ENCODE data around the gene SP6.

- TF ChIP-seq, protein P1, sequence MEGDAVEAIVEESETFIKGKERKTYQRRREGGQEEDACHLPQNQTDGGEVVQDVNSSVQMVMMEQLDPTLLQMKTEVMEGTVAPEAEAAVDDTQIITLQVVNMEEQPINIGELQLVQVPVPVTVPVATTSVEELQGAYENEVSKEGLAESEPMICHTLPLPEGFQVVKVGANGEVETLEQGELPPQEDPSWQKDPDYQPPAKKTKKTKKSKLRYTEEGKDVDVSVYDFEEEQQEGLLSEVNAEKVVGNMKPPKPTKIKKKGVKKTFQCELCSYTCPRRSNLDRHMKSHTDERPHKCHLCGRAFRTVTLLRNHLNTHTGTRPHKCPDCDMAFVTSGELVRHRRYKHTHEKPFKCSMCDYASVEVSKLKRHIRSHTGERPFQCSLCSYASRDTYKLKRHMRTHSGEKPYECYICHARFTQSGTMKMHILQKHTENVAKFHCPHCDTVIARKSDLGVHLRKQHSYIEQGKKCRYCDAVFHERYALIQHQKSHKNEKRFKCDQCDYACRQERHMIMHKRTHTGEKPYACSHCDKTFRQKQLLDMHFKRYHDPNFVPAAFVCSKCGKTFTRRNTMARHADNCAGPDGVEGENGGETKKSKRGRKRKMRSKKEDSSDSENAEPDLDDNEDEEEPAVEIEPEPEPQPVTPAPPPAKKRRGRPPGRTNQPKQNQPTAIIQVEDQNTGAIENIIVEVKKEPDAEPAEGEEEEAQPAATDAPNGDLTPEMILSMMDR (IDR thresholded peaks at IDR 0.05) = no peak
- no peak for TF ChIP-seq POLR2A (IDR thresholded peaks at IDR 0.05)
Observed at GRCh38 chr17:47815106-47815918, 35.7 kb downstream of the SP6 start.
